ENCODE results near the gene SDR42E1.

GRCh38 chr16:82013139-82013538 is 1.9 kb upstream of the SDR42E1 start:
- no peak for TF ChIP-seq CTCF (IDR thresholded peaks at IDR 0.05)
- TF ChIP-seq POLR2A (IDR thresholded peaks at IDR 0.05) = no peak
